HepG2 (cell line): ENCODE data around the gene PELI1. TPM values are rescaled to one million over a fixed set of nuclear protein-coding genes. Genes with fewer than 3 reads are reported as not detected.

Experiments used
- ARID4A ChIP-seq: sonication (generic); formaldehyde crosslinking; IDR thresholded peaks from 2 replicates; pipeline ENCODE4 v1.5.0; 2020; ENCODE audit warnings: mild to moderate bottlenecking, missing genetic modification reagents, borderline replicate concordance
- ELK4 ChIP-seq: sonication (generic); formaldehyde crosslinking; IDR thresholded peaks from 2 replicates; pipeline ENCODE4 v1.9.0; 2021; ENCODE audit warnings: missing genetic modification reagents, borderline replicate concordance
- FOXP4 ChIP-seq: sonication (generic); formaldehyde crosslinking; IDR thresholded peaks from 2 replicates; pipeline ENCODE4 v1.4.0; 2020; ENCODE audit warnings: missing genetic modification reagents
- LBX2 ChIP-seq: sonication (generic); formaldehyde crosslinking; IDR thresholded peaks from 2 replicates; pipeline ENCODE4 v1.5.0; 2020; ENCODE audit warnings: missing genetic modification reagents, mild to moderate bottlenecking, borderline replicate concordance
- ZBTB34 ChIP-seq: sonication (generic); formaldehyde crosslinking; IDR thresholded peaks from 2 replicates; pipeline ENCODE4 v1.8.0; 2022; ENCODE audit warnings: mild to moderate bottlenecking, missing genetic modification reagents
- ZBTB38 ChIP-seq: sonication (generic); formaldehyde crosslinking; IDR thresholded peaks from 2 replicates; pipeline ENCODE4 v1.5.1; 2020; ENCODE audit warnings: mild to moderate bottlenecking, missing genetic modification reagents
- ZNF12 ChIP-seq: sonication (generic); formaldehyde crosslinking; IDR thresholded peaks from 2 replicates; pipeline ENCODE4 v1.5.0; 2020; ENCODE audit warnings: missing genetic modification reagents
- ZNF407 ChIP-seq: sonication (generic); formaldehyde crosslinking; IDR thresholded peaks from one replicate; pipeline ENCODE4 v1.5.1; 2020; ENCODE audit warnings: mild to moderate bottlenecking, missing genetic modification reagents; ENCODE audit errors: not compliant biosample characterization
- polyA plus RNA-seq, 8 experiments: library from polyadenylated mRNA; depleted of rRNA in 3 of 8; stranded (reverse) in 7 of 8; unstranded in 1 of 8; fragments of >200 nt; fragmentation: Illumina TruSeq in 4 of 8; extraction: Trizol in 4 of 8; gene quantifications; 2 replicates each; pipeline versions ENCODE4 v1.2.1 to v1.2.3, GENCODE V29; 2011 to 2016; ENCODE audit warnings: low read depth in 4 of 8, missing spikeins in 1 of 8, mixed read lengths in 1 of 8; ENCODE audit not compliant: insufficient read depth in 1 of 8
- total RNA-seq, 5 experiments: library from RNA; depleted of rRNA; stranded (reverse); fragments of >200 nt; fragmentation: Illumina TruSeq; extraction: Trizol; gene quantifications; 2 replicates each; pipeline ENCODE4 v1.2.3, GENCODE V29; 2016; ENCODE audit warnings: low read depth in 1 of 5

PELI1 gene
- total and polyA plus RNA-seq, 2 of the 13 experiments (the other 11 are each of a cell fraction or from before 2014, with no cell fraction given), result 12.5 to 16.2 TPM

- TF ChIP-seq LBX2 (CRISPR knock-in tag) (0 out of 2 replicates have a peak, but pooled peaks have one; percentile 64), ZNF407 (CRISPR knock-in tag) (peak; percentile 56), ARID4A (peak; percentile 86), ZNF12 (CRISPR knock-in tag) (peak; percentile 64), ZBTB34 (CRISPR knock-in tag) (no peak), ELK4 (CRISPR knock-in tag) (no peak), FOXP4 (CRISPR knock-in tag) (no peak), ZBTB38 (CRISPR knock-in tag) (peak; percentile 77)
These were observed at the start of gene PELI1 (continued) for GRCh38 chr2:64144057-64145013.
